Ascending aorta (tissue), 2 donors: ENCODE measurements around the gene PLCB3. TPM values are rescaled to one million over a fixed set of nuclear protein-coding genes. Genes with fewer than 3 reads are reported as not detected.

Experiments used
- DNase-seq, 2 donors: peaks; one replicate each; pipeline ENCODE4 v3.0.0-alpha.2; 2019; ENCODE audit warnings: low spot score in 2 of 2
- H3K27ac ChIP-seq, 2 donors: fragments of 200-600 bp; sonication (generic); one replicate each; pipeline ENCODE4 v1.5.1; 2016 to 2017; ENCODE audit warnings: mild to moderate bottlenecking in 1 of 2
- H3K27me3 ChIP-seq: fragments of 200-600 bp; sonication (generic); one replicate; pipeline ENCODE4 v1.5.1; 2017
- H3K36me3 ChIP-seq, 2 donors: fragments of 200-600 bp; sonication (generic); one replicate each; pipeline ENCODE4 v1.5.1; 2016
- H3K4me1 ChIP-seq, 2 donors: fragments of 200-600 bp; sonication (generic); one replicate each; pipeline ENCODE4 v1.5.1; 2016 to 2017; ENCODE audit warnings: mild to moderate bottlenecking in 1 of 2
- H3K4me3 ChIP-seq, 2 donors: fragments of 200-600 bp; sonication (generic); one replicate each; pipeline ENCODE4 v1.5.1; 2016 to 2017; ENCODE audit warnings: mild to moderate bottlenecking in 1 of 2
- H3K9me3 ChIP-seq, 2 donors: fragments of 200-600 bp; sonication (generic); one replicate each; pipeline ENCODE4 v1.5.1; 2016
- intact Hi-C: fragments of 100-400 bp; cut with DNase I; formaldehyde crosslinking; loops from one replicate; pipeline ENCODE4 v1.15.1; 2023
- total RNA-seq: library from RNA; depleted of rRNA; stranded (reverse); fragments of >200 nt; gene quantifications from one replicate; pipeline ENCODE4 v1.1.0, GENCODE V29; 2016
- TF ChIP-seq, protein P1 (sequence below), 3 experiments: fragments of 200-600 bp in 2 of 3; fragments of 450-650 bp in 1 of 3; sonication (generic) in 2 of 3; IDR thresholded peaks; one replicate each; pipeline ENCODE4 v1.5.1; 2016 to 2019; ENCODE audit warnings: antibody characterized with exemption in 3 of 3, mild to moderate bottlenecking in 1 of 3, moderate library complexity in 1 of 3

PLCB3 gene
- total RNA-seq, 1 donor from 2014 or later, result 54.0 TPM

DNA sequence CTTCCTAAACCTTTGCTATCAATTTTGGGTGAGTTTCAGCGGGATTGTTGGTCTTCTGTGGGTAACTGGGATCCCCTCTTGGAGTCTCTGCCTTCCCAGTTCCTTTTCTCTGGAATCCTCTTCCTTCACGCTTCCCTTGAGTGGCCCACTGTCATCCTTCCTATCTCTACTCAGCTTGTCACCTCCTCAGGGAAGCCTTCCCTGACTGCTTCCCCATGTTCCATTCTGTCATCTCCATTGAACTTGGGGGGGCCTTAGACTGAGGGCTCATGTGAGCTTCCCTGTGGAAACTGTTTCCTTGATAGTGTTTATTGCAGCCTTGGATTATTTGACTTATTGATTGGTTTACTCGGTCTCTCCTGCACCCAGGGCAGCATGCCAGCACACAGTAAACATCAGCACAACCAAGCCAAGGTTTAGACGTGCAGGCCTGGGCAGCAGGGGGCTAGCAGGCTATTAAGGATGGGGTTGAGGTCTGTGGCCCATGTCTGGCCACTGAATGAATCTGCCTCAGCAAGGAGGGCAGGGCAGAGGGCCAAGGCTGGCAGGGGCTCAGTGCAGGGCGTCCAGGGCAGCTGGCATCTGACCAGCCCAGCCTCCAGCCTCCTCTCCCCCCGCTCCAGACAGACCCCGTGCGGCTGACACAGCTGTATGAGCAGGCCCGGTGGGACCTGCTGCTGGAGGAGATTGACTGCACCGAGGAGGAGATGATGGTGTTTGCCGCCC, 32.5 kb upstream of the PLCB3 start:
- no peaks in the 10 kb centered on the region for H3K4me1 ChIP-seq
- H3K9me3 ChIP-seq, result no peaks in the 10 kb centered on the region
- DNase-seq, result no peak
- H3K36me3 ChIP-seq, result peaks cover 7 to 13% of the 10 kb centered on the region in 2 donors
- TF ChIP-seq, protein P1, sequence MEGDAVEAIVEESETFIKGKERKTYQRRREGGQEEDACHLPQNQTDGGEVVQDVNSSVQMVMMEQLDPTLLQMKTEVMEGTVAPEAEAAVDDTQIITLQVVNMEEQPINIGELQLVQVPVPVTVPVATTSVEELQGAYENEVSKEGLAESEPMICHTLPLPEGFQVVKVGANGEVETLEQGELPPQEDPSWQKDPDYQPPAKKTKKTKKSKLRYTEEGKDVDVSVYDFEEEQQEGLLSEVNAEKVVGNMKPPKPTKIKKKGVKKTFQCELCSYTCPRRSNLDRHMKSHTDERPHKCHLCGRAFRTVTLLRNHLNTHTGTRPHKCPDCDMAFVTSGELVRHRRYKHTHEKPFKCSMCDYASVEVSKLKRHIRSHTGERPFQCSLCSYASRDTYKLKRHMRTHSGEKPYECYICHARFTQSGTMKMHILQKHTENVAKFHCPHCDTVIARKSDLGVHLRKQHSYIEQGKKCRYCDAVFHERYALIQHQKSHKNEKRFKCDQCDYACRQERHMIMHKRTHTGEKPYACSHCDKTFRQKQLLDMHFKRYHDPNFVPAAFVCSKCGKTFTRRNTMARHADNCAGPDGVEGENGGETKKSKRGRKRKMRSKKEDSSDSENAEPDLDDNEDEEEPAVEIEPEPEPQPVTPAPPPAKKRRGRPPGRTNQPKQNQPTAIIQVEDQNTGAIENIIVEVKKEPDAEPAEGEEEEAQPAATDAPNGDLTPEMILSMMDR (IDR thresholded peaks at IDR 0.05), result no peak
- H3K4me3 ChIP-seq, result no peak overlapping the region
- no peak overlapping the region for H3K27ac ChIP-seq
- intact Hi-C loops, result no loop called here
- H3K27me3 ChIP-seq, result no peaks in the 10 kb centered on the region

DNA sequence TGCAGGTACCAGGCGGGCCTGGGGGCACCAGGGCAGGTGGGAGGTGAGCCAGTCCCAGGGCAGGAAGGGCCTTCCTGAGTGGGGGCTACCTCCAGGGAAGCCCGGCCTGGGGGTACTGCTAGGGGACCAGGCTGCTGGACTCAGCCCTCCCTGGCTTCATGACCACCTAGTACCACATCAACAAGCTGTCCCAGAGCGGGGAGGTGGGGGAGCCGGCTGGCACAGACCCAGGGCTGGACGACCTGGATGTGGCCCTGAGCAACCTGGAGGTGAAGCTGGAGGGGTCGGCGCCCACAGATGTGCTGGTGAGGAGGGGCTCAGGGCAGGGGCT, 32.0 kb upstream of the PLCB3 start:
- no peak for DNase-seq
- Histone ChIP-seq H3K27me3 (no peaks in the 10 kb centered on the region), H3K36me3 (peaks cover 7 to 13% of the 10 kb centered on the region in 2 donors), H3K4me1 (no peaks in the 10 kb centered on the region), H3K27ac (no peak overlapping the region), H3K4me3 (no peak overlapping the region), H3K9me3 (no peaks in the 10 kb centered on the region)
- intact Hi-C loops, result no loop called here
- TF ChIP-seq, protein P1 (IDR thresholded peaks at IDR 0.05), result no peak

DNA sequence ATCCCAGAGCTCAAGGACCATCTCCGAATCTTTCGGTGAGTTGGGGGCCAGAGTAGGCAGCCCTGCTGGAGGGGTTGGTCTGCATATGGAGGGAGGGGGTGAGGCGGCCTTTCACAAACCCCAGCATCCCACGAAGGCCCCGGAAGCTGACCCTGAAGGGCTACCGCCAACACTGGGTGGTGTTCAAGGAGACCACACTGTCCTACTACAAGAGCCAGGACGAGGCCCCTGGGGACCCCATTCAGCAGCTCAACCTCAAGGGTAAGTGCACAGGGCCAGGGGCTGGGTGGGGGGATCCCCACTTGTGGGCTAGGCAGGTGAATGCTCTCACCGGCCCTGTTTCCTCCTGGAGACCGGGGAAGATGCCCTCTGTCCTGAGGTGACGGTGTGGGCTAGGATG, 31.6 kb upstream of the PLCB3 start:
- TF ChIP-seq, protein P1 (IDR thresholded peaks at IDR 0.05), result no peak
- Histone ChIP-seq H3K9me3 (no peaks in the 10 kb centered on the region), H3K27ac (no peak overlapping the region), H3K27me3 (no peaks in the 10 kb centered on the region), H3K4me1 (peaks cover 0 to under 1% of the 10 kb centered on the region in 2 donors), H3K36me3 (peaks cover 7 to 13% of the 10 kb centered on the region in 2 donors), H3K4me3 (no peak overlapping the region)
- intact Hi-C loops, result no loop called here
- no peak for DNase-seq

DNA sequence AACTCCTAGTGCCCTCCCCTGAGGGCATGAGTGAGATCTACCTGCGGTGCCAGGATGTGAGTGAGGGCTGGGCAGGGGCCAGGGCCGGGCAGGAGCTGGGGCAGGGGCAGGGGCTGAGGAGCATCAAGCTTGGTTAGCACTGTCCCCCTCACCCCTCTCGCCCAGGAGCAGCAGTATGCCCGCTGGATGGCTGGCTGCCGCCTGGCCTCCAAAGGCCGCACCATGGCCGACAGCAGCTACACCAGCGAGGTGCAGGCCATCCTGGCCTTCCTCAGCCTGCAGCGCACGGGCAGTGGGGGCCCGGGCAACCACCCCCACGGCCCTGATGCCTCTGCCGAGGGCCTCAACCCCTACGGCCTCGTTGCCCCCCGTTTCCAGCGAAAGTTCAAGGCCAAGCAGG, 31.1 kb upstream of the PLCB3 start:
- no peak for DNase-seq
- Histone ChIP-seq H3K27me3 (no peaks in the 10 kb centered on the region), H3K36me3 (peaks cover 7 to 13% of the 10 kb centered on the region in 2 donors), H3K4me1 (peaks cover 2 to 6% of the 10 kb centered on the region in 2 donors), H3K27ac (no peak overlapping the region), H3K4me3 (no peak overlapping the region), H3K9me3 (no peaks in the 10 kb centered on the region)
- TF ChIP-seq, protein P1 (IDR thresholded peaks at IDR 0.05), result no peak
- intact Hi-C loops, result no loop called here

DNA sequence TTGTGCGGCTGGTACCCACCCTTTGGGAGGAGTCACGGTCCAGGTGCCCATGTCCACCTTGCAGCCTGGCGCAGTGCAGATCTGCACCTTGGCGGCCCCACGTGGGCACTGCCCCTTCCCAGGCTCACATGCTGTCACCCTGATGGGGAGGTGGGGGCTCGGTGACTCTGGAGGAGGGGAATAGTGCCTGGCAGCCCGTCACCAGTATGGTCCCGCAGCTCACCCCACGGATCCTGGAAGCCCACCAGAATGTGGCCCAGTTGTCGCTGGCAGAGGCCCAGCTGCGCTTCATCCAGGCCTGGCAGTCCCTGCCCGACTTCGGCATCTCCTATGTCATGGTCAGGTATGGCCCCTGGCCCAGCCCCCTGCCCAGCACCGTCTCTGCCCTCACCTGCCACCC, 30.5 kb upstream of the PLCB3 start:
- Histone ChIP-seq H3K36me3 (peaks cover 7 to 13% of the 10 kb centered on the region in 2 donors), H3K9me3 (no peaks in the 10 kb centered on the region), H3K4me1 (peaks cover 7 to 8% of the 10 kb centered on the region in 2 donors), H3K4me3 (no peak overlapping the region), H3K27ac (no peak overlapping the region), H3K27me3 (no peaks in the 10 kb centered on the region)
- intact Hi-C loops, result no loop called here
- DNase-seq, result no peak
- TF ChIP-seq, protein P1 (IDR thresholded peaks at IDR 0.05), result no peak

DNA sequence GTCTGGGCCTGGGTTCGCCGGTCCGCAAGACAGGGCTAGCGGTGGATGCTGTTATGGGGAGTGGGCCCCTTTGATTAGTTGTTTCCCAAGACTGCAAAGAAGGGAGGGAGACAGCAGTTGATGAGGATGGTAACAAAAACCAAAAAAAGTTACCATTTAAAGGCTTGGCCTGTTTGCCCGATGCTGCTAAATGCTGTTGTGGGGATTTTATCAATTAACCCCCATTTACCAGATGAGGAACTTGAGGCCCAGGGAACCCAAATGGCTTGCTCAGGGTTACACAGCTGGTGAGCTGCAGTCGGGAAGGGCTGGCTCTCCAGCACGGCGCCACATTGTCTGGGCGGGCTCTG, 28.7 kb upstream of the PLCB3 start:
- Histone ChIP-seq H3K27me3 (no peaks in the 10 kb centered on the region), H3K4me3 (no peak overlapping the region), H3K4me1 (peaks cover 7 to 18% of the 10 kb centered on the region in 2 donors), H3K27ac (no peak overlapping the region), H3K9me3 (no peaks in the 10 kb centered on the region), H3K36me3 (peaks cover 7 to 13% of the 10 kb centered on the region in 2 donors)
- DNase-seq, result no peak
- intact Hi-C loops, result no loop called here
- TF ChIP-seq, protein P1 (IDR thresholded peaks at IDR 0.05), result no peak
